Measurements from ENCODE around the gene ACVRL1.

- no peak for TF ChIP-seq CTCF (IDR thresholded peaks at IDR 0.05)
- no peak for TF ChIP-seq EZH2 (IDR thresholded peaks at IDR 0.05)
- TF ChIP-seq EZH2phosphoT487 (IDR thresholded peaks at IDR 0.05): no peak
These were observed 39.9 kb upstream of the ACVRL1 start for GRCh38 chr12:51867371-51867770.

Measured in neural progenitor cell (in vitro differentiated cells).